GM18870 (cell line): ENCODE results near the gene SIRPA.

Source experiments
- ATAC-seq: cut with Tn5 transposase; IDR thresholded peaks from one replicate; pipeline ENCODE4 v1.9.1; 2021; ENCODE audit warnings: moderate library complexity; ENCODE audit not compliant: unreplicated experiment

The SIRPA gene

DNA sequence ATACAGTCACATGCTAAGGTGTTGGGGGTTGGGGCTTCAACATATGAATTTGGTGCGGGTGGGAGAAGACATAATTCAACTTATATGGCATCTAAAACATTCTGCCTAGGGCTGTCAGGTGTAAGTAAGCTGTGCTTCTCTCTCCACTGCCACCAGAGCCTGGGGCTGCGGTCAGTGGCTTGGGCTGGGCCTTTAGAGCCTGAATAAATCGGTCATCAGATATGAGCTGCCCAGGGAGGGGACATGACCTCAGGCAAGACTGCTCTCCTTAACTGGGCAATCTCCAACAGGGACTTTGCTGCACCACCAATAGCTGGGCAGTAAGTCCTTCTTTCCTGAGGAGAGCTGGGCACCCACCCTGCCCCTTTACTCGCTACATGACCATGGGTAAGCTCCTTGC is 24.9 kb upstream of the SIRPA start:
- ATAC-seq = no peak

- ATAC-seq = no peak
Measured at GRCh38 chr20:1870792-1871550, 24.2 kb upstream of the SIRPA start.

GRCh38 chr20:1871807-1872458 is 23.3 kb upstream of the SIRPA start:
- ATAC-seq = no peak

GRCh38 chr20:1872459-1873097 is 22.6 kb upstream of the SIRPA start:
- ATAC-seq = no peak

DNA sequence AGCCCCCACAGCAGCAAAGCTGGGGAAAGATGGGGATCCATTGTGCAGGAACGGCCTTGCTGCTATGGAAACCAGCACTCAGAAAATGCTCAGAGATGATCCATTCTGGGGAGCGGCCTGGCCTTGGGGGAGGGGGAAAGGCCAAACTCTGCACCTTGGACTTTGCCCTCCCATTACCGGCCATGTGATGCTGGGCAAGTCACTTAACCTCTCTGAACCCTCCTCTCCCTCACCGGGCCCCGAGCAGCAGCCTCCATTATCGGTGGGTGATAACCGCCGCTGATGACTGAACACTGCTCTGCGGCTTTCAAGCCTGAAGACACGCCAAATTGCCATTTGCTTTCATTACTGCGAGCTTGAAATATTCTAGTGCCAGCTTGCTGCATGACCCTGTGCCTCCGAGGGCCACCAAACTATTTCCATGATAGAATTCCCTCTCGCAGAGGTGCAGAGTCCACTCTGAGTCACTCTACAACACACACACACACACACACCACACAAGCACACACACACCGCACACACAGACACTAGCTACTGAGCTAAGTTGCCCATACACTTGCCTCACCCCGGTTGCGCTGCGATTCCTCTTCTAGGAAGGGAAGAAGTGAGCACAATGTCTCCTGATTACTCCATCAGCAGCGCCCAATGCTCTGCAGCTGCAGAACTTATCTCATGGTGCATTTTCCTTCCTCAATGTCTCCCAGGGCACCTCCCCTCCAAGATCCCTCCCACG is 20.6 kb upstream of the SIRPA start:
- no peak for ATAC-seq

DNA sequence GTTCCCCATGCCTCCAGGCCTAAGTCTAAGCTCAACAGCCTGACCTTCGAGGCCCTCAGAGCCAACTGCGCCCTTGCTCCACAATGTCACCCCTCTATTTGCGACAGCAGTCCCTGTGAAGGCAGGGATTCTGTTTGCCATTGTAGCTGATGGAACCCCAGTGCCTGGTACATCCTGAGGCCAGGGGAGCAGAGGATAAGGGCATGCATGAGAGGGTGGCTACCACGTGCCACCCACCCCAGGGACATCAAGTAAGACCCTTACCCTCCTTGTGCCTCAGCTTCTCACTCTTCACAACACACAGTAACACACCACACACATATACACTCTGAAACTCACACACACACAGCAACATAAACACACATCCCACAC is 20.0 kb upstream of the SIRPA start:
- ATAC-seq = no peak

DNA sequence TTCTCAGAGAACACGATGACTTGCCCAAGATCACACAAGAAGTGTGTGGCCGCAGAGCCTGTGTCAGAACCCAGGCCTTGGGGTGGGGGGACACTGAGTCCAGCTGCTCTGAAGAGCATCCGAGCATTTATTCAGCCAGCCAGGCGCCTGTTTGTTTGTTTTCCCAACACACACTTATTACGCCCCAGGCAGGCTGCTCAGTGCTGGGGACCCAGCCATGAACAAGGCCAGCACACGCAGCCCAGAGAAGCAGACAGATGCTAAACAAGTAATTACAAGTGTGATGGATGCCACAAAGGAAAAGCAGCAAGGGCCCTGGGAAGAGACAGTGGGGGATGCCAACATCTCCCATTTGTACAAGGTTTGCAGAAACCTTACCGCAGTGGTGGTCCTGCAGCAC is 19.4 kb upstream of the SIRPA start:
- ATAC-seq = no peak

DNA sequence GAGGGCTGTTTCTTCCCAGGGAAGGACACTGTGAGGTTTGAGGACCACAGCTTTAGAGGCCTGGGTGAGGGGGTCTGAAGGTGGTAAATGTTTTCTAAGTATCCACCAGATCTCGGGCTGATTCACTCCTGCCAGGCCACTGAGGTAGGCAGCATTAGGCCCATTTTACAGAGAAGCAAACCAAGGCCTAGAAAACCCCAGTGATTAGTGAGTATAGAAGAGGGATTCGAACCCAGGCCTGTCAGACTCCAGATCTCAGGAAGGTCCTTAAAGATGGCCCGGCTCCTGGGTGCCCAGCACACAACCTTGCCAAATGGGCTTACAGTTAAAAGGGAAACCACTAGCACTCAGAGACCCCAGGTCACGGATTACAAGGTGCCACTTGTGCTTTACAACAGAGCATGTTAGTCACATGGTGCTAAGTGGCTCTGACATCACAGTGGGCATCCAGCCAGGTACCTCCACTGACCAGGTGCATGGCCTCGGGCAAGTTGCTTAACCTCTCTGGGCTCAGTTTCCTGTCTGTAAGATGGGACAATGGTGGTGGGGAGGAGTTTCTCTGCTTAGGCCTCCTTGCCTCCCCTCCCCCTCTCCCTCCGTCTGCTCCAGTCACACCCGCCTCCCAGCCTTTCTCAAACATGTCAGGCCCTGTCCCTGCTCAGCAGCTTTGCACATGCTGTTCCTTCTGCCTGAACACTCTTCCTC is 18.8 kb upstream of the SIRPA start:
- ATAC-seq = no peak

GRCh38 chr20:1876975-1877608 is 18.1 kb upstream of the SIRPA start:
- no peak for ATAC-seq

- no peak for ATAC-seq
Measured at GRCh38 chr20:1877609-1878200, 17.5 kb upstream of the SIRPA start.

- no peak for ATAC-seq
Measured at GRCh38 chr20:1879369-1879768, 15.8 kb upstream of the SIRPA start.

GRCh38 chr20:1879934-1880333 is 15.3 kb upstream of the SIRPA start:
- ATAC-seq = no peak

GRCh38 chr20:1880529-1881239 is 14.5 kb upstream of the SIRPA start:
- no peak for ATAC-seq

DNA sequence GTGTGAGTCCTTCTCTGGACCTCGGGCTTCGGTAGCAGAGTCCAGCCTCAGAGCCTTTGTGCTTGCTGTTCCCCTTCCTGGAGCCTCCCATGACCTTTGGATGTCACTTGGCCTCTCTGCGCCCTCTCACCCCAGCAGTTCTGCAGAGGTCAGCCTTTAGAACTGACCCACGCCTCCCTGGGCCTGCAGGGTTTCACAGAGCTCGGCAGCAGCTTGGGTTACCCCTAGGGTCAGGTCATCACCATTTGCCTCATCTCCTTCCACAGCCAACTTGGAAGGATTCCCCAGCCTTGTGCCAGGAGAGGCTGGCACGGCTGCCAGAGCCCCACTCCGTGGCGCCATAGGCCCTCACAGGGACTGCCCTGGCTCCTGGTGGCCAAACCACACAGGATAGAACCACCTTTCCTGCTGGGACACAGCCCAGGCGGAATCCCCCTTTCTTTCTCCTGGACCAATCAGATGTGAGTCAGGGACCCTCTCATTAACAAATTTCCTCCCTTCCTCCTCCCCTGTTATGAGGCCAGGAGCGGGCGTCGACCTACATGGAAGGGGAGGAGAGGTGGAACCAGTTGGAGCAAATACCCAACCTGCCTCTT is 13.9 kb upstream of the SIRPA start:
- no peak for ATAC-seq

- ATAC-seq = no peak
Measured at GRCh38 chr20:1882026-1882425, 13.2 kb upstream of the SIRPA start.

GRCh38 chr20:1883986-1884385 is 11.2 kb upstream of the SIRPA start:
- no peak for ATAC-seq

DNA sequence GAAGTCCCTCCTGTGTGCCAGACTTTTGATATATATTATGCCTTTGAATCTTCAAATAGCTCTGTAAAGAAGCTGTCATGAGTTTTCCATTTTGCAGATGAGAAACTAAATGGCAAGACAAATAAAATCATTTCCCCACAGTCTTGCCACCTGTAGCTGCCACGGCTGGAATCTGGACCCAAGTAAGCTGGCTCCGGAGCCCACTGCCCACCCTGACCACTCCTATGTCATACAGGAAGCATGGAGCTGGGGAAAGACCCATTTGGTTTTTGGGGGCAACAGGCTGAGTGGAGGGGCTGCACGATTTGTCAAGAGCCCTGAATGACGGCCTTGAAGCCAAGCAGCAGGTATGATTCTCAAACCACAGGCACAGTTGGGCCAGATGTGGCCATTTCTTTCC is 10.0 kb upstream of the SIRPA start:
- no peak for ATAC-seq

DNA sequence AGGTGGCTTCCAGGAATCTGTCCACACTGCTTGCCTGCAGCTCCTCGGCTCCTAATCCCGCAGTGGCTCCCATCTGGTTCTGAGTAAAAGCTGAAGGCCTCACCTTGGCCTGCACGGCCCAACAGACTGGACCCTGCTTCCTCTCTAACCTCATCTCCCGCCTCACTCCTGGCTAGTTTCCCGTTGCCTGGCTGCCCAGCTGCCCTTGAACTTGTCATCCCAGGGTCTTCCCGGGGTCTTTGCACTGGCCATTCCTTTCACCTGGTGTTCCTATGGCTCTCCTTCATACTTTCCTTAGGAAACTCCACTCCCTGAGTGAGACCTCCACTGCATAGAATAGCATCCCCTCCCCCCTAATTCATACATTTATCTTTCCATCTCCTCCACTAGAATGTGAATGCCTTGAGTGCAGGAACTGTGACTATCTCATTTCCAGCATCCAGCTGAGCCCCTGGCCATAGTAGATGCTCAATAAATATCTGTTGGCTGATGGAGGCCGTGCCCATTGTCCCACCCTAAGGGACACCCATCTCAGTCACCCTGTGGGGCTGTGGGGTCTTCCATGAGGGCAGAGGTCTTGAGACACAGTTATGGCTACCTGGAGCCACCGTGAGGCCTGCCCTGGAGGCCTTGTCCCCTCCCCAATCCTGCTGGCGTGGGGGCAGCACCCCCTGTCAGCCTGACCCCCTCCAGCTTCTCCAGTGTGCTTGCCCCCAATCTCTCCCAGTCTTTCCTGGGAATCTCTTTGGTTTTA is 9.1 kb upstream of the SIRPA start:
- ATAC-seq = no peak
